ENCODE data around the gene DPM3. TPM values are rescaled to one million over a fixed set of nuclear protein-coding genes. Genes with fewer than 3 reads are reported as not detected.
A peak's percentile ranks its signal among the peaks of the same experiment; 100 is the strongest.

Gene DPM3
- total and polyA plus RNA-seq, 2 of the 4 experiments (the other 2 are of a cell fraction), result 29.0 to 129 TPM

DNA sequence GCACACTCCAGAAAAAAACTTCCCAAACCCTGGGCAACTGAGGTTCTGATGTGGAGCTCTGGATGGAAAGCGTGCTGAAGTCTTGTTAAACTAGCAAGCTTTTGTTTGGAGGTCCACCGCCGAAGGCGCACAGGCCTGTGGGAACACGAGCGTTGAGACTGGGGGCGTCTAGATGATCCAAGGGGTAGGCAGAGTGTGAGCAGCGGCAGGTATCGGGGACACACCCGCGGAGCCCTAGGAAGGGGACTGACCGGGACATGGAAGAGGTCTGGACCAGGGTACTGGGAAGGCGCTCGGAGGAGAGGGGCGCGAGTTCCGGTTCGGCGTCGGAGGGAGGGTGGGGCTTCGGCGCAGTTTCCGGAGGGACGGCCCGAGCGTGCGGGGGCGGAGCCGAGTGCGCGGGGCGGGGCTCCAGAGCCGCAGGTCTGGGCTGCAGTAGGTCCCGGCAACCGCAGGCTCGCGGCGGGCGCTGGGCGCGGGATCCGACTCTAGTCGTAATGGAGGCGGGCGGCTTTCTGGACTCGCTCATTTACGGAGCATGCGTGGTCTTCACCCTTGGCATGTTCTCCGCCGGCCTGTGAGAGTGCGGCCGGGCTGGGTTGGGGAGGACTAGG, 4.8 kb downstream of the DPM3 start, which contains the start of gene SLC50A1 (continued):
- peak; percentile 94; the same call in 1 of the 2 replicates for TF ChIP-seq MAZ (IDR thresholded peaks at IDR 0.05; ENCODE audit: borderline replicate concordance, low read depth, low read length)
- TF ChIP-seq POLR2A (IDR thresholded peaks at IDR 0.05; ENCODE audit: low read depth, low read length), result peak; percentile 90

- peak overlapping the region; percentile 87 for H3K4me2 ChIP-seq (ENCODE audit: low read depth, low read length)
- intact Hi-C loops (cut with micrococcal nuclease) (loop anchor here (1.0 kb wide), 1 partner anchor 32 kb away; no protein-coding TSS in a partner anchor), dilution Hi-C loops (cut with HindIII; ENCODE audit: low sequenced_read_pairs, unreplicated experiment) (no loop called here), in situ Hi-C loops (cut with MboI; ENCODE audit: low sequenced_read_pairs) (no loop called here)
- POLR2A ChIA-PET (ENCODE audit: unreplicated experiment), result no interaction called here
- peak overlapping the region; percentile 92 for H2AK5ac ChIP-seq (ENCODE audit: low read depth, low read length)
- H2BK20ac ChIP-seq (ENCODE audit: low read depth, low read length), result no peak overlapping the region
- peak overlapping the region; percentile 31; the same call in 1 of the 3 replicates for H2BK15ac ChIP-seq (ENCODE audit: low read depth, low read length)
- peaks cover 20% of the 10 kb centered on the region; the same call in 1 of the 2 replicates for H3K9me1 ChIP-seq (ENCODE audit: insufficient read depth, low read length)
- peak; percentile 97 for DNase-seq
- peak overlapping the region; percentile 94 for H4K5ac ChIP-seq (ENCODE audit: low read depth, low read length)
- ATAC-seq (ENCODE audit: low read depth), result peak; percentile 71
- H3K4me3 ChIP-seq (ENCODE audit: insufficient read depth, low read depth, low read length), result peak overlapping the region; percentile 72
- H2BK120ac ChIP-seq (ENCODE audit: low read depth, low read length), result peak overlapping the region; percentile 82; the same call in 1 of the 2 replicates
- WGBS, 2 experiments (ENCODE audit: extremely low coverage in 2 of 2, insufficient read length in 1 of 2), result 0% methylated on average over 3 of the region's 18 CpGs; no CpG with 5 or more reads in 1 of the 2 experiments
- H3K56ac ChIP-seq (ENCODE audit: extremely low read depth, insufficient read depth, low read length), result peak overlapping the region; percentile 86
- BruUV-seq (replicated peaks), result no TSS peak
- CTCF ChIA-PET, result no interaction called here
- peak overlapping the region; percentile 97 for H2AK9ac ChIP-seq (replicated peaks; ENCODE audit: low read depth, low read length, poor library complexity)
- peaks cover 2% of the 10 kb centered on the region for H3K27me3 ChIP-seq (ENCODE audit: control insufficient read depth, insufficient read depth, low read length)
- peak overlapping the region; percentile 90 for H3K9ac ChIP-seq (ENCODE audit: low read depth, low read length)
- H2BK5ac ChIP-seq (ENCODE audit: low read depth, low read length, poor library complexity, severe bottlenecking), result peak overlapping the region; percentile 91
- H4K8ac ChIP-seq (ENCODE audit: low read depth in 2 of 2, low read length in 2 of 2), result peak overlapping the region; percentile 94 to 99
- H3K4me1 ChIP-seq (ENCODE audit: control insufficient read depth, insufficient read depth, low read length), result peaks cover 10% of the 10 kb centered on the region
- H3K4ac ChIP-seq (ENCODE audit: low read depth, low read length), result peak overlapping the region; percentile 98
- peaks cover 9% of the 10 kb centered on the region for H3K36me3 ChIP-seq (ENCODE audit: control insufficient read depth, insufficient read depth, low read length)
- peak overlapping the region; percentile 97 for H3K14ac ChIP-seq (replicated peaks; ENCODE audit: low read depth, low read length)
- H3K79me1 ChIP-seq (ENCODE audit: low read depth in 1 of 2, low read length in 2 of 2), result peaks cover 20 to 40% of the 10 kb centered on the region in 2 experiments
- H3K9me3 ChIP-seq (ENCODE audit: control insufficient read depth, insufficient read depth, low read length), result no peaks in the 10 kb centered on the region
- no peaks in the 10 kb centered on the region for H4K20me1 ChIP-seq (ENCODE audit: insufficient read depth, low read length)
- peak overlapping the region; percentile 99 for H2AFZ ChIP-seq (replicated peaks; ENCODE audit: low read length, poor library complexity)
- H3K27ac ChIP-seq (ENCODE audit: insufficient read depth, low read length), result peak overlapping the region; percentile 91
- peak overlapping the region; percentile 98 for H4K91ac ChIP-seq (ENCODE audit: insufficient read depth, low read depth, low read length)
- H3K18ac ChIP-seq (ENCODE audit: low read depth, low read length), result peak overlapping the region; percentile 72; the same call in 1 of the 2 replicates
- peak overlapping the region; percentile 80; the same call in 1 of the 2 replicates for H3K23ac ChIP-seq (ENCODE audit: low read depth, low read length)
- no peak for TF ChIP-seq MAFK (IDR thresholded peaks at IDR 0.05; ENCODE audit: low read depth, low read length)
- no peak for TF ChIP-seq CHD1 (IDR thresholded peaks at IDR 0.05; ENCODE audit: low read depth, low read length)
- TF ChIP-seq RCOR1 (IDR thresholded peaks at IDR 0.05; ENCODE audit: insufficient replicate concordance, low read length), result no peak
- TF ChIP-seq, protein P1, sequence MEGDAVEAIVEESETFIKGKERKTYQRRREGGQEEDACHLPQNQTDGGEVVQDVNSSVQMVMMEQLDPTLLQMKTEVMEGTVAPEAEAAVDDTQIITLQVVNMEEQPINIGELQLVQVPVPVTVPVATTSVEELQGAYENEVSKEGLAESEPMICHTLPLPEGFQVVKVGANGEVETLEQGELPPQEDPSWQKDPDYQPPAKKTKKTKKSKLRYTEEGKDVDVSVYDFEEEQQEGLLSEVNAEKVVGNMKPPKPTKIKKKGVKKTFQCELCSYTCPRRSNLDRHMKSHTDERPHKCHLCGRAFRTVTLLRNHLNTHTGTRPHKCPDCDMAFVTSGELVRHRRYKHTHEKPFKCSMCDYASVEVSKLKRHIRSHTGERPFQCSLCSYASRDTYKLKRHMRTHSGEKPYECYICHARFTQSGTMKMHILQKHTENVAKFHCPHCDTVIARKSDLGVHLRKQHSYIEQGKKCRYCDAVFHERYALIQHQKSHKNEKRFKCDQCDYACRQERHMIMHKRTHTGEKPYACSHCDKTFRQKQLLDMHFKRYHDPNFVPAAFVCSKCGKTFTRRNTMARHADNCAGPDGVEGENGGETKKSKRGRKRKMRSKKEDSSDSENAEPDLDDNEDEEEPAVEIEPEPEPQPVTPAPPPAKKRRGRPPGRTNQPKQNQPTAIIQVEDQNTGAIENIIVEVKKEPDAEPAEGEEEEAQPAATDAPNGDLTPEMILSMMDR (conservative IDR thresholded peaks at IDR 0.05; ENCODE audit: low read depth, low read length), result no peak
- TF ChIP-seq, protein P2, sequence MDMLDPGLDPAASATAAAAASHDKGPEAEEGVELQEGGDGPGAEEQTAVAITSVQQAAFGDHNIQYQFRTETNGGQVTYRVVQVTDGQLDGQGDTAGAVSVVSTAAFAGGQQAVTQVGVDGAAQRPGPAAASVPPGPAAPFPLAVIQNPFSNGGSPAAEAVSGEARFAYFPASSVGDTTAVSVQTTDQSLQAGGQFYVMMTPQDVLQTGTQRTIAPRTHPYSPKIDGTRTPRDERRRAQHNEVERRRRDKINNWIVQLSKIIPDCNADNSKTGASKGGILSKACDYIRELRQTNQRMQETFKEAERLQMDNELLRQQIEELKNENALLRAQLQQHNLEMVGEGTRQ (IDR thresholded peaks at IDR 0.05; ENCODE audit: low read depth, low read length), result peak; percentile 13; the same call in 1 of the 2 replicates
- peak; percentile 82 for TF ChIP-seq MAZ (IDR thresholded peaks at IDR 0.05; ENCODE audit: borderline replicate concordance, low read depth, low read length)
- TF ChIP-seq BHLHE40 (IDR thresholded peaks at IDR 0.05; ENCODE audit: low read depth, low read length), result peak; percentile 47; the same call in 1 of the 2 replicates
- TF ChIP-seq FOS (IDR thresholded peaks at IDR 0.05; ENCODE audit: low read depth, low read length), result peak; percentile 49; the same call in 1 of the 2 replicates
- no peak for TF ChIP-seq NFE2L2 (IDR thresholded peaks at IDR 0.05; ENCODE audit: low read depth, low read length)
- no peak for TF ChIP-seq ELK1 (IDR thresholded peaks at IDR 0.05; ENCODE audit: borderline replicate concordance, low read depth, low read length)
Measured at GRCh38 chr1:155134880-155135414, 5.4 kb downstream of the DPM3 start.
